HepG2 (cell line): Measurements from ENCODE around the gene MMRN1.

Source experiments
- ISX ChIP-seq: sonication (generic); formaldehyde crosslinking; conservative IDR thresholded peaks from 2 replicates; pipeline ENCODE4 v1.5.0; 2020; ENCODE audit warnings: missing genetic modification reagents
- NBN ChIP-seq: fragments of 450-650 bp; conservative IDR thresholded peaks from 2 replicates; pipeline ENCODE4 v1.6.1; 2017
- RBM22 ChIP-seq: fragments of 200-400 bp; formaldehyde crosslinking; optimal IDR thresholded peaks from 2 replicates; pipeline ENCODE3; 2017; ENCODE audit warnings: mild to moderate bottlenecking, low read length, moderate library complexity
- RFX5 ChIP-seq: IDR thresholded peaks from 2 replicates; pipeline ENCODE4 v1.6.1; 2011; ENCODE audit warnings: low read depth, low read length, improper control_type of control experiment
- YEATS2 ChIP-seq: sonication (generic); formaldehyde crosslinking; IDR thresholded peaks from 2 replicates; pipeline ENCODE4 v1.4.0; 2020; ENCODE audit warnings: missing genetic modification reagents, borderline replicate concordance
- ZNF354B ChIP-seq: sonication (generic); formaldehyde crosslinking; IDR thresholded peaks from 2 replicates; pipeline ENCODE4 v1.8.0; 2022; ENCODE audit warnings: mild to moderate bottlenecking, missing genetic modification reagents
- TF ChIP-seq, protein P1 (sequence below): sonication (generic); formaldehyde crosslinking; IDR thresholded peaks from 2 replicates; pipeline ENCODE4 v1.5.0; 2020; ENCODE audit warnings: mild to moderate bottlenecking, missing genetic modification reagents, moderate library complexity

- TF ChIP-seq RBM22 (no peak), NBN (no peak), YEATS2 (CRISPR knock-in tag) (no peak), RFX5 (no peak), ISX (CRISPR knock-in tag) (no peak), ZNF354B (no peak)
- TF ChIP-seq, protein P1, sequence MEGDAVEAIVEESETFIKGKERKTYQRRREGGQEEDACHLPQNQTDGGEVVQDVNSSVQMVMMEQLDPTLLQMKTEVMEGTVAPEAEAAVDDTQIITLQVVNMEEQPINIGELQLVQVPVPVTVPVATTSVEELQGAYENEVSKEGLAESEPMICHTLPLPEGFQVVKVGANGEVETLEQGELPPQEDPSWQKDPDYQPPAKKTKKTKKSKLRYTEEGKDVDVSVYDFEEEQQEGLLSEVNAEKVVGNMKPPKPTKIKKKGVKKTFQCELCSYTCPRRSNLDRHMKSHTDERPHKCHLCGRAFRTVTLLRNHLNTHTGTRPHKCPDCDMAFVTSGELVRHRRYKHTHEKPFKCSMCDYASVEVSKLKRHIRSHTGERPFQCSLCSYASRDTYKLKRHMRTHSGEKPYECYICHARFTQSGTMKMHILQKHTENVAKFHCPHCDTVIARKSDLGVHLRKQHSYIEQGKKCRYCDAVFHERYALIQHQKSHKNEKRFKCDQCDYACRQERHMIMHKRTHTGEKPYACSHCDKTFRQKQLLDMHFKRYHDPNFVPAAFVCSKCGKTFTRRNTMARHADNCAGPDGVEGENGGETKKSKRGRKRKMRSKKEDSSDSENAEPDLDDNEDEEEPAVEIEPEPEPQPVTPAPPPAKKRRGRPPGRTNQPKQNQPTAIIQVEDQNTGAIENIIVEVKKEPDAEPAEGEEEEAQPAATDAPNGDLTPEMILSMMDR (CRISPR knock-in tag): no peak
These were observed 23.4 kb upstream of the MMRN1 start for GRCh38 chr4:89871211-89871610.
